Stimulated activated CD4-positive, alpha-beta T cell treated with anti-CD3 and anti-CD28 coated beads, Interleukin-12 subunit alpha, Interleukin-12 subunit beta, amount 100 ng/mL, for 24 hours (primary cell): ENCODE data around the gene SLC45A2.
"Not testable (repeated sequence)": the region's sequence is repeated elsewhere in the genome, so short reads cannot be mapped to it uniquely, and the experiment has no call there.

ENCODE experiments used
- DNase-seq, 2 experiments: peaks; one replicate each; pipeline ENCODE4 v3.0.0-alpha.2; 2020; ENCODE audit warnings: low read depth in 2 of 2

SLC45A2 gene

GRCh38 chr5:33984671-33985124, at the start of gene SLC45A2:
TSS of gene SLC45A2 (minus strand) at chr5:33984693. CDS start at chr5:33984583, 110 bp downstream.
- DNase-seq, result no peak

- no peak for DNase-seq
Measured at GRCh38 chr5:34031966-34032365, 47.5 kb upstream of the SLC45A2 start.

DNA sequence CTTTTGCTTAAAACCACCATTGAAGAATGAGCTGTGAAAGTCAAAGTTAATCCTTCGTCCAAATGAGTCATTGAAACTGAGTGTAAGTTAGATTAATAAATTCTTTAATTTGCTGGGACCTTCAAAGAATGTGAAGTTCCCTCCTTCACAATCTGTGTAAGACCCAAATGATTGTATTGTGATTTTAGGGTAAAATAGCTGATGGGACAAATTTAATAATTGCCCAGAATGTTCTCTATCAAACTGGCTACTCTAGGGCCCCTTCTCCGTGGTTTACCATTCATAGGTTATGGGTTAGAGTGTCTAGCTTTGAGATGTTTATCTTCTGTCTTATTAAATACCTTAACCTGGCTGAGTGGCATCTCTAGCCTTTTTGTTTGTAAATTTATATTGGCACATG, 46.6 kb upstream of the SLC45A2 start:
- no peak for DNase-seq

DNA sequence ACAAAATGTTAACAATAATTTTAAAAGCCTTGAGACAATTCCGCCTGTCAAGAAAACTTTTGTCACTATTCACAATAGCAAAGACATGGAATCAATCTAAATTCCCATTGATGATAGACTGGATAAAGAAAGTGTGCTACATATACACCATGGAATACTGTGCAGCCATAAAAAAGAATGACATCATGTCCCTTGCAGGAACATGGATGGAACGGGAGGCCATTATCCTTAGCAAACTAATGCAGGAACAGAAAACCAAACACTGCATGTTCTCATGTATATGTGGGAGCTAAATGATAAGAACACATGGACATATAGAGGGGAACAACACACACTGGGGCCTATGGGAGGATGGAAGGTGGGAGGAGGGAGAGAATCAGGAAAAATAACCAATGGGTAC, 46.1 kb upstream of the SLC45A2 start:
- DNase-seq, result not testable (repeated sequence)

DNA sequence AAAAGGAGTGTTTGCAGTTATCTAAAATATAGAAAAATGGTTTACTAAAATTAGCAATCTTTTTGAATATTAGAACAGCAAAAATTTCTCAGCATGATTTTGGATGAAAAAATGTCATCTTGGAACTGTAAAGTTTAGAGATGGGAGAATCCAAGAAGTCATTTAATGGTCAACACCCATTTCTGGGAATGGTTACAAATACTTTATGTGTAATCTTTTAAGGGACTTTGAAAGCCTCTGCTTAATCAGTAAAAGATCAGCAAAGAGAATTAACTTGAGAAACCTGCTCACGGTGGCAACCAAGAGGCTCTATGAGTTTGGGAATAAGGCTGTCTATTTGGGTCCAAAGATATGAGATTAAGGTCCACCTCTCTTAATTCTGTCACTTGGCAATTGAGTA, 45.6 kb upstream of the SLC45A2 start:
- no peak for DNase-seq

GRCh38 chr5:34028349-34028748, 43.9 kb upstream of the SLC45A2 start:
- DNase-seq, result no peak

DNA sequence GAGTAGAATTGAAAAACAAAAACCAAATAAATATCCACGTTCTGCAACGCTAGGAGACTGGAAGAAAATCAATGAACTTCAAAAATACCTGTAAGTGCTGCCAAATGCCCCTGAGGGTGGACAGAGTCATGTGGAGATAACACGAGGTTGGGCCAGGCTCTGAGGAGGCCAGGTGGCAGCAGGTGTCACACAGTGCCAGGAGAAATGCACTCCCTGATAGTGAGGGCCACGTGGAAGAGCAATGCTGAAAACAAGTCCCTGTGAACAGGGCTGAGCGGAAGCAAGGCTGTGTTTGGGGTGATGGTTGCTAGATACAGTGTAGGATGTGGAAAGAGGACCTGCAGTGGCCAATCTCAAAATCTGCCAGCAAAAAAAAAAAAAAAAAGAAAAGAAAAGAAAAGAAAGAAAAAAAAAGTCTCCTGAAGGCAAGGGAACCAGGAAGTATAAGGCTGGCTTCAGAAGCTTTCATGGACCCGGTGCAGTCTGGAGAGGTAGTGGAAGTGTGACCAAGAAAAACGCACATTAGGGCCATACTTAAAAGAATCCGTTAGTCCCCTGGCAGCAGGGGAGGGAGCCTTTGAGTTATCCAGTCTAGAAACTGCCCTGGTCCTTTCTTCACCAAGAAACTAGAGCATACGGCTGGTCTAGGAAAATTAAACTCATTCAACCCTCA, 41.7 kb upstream of the SLC45A2 start:
- DNase-seq, result no peak

- peak; percentile 8 to 17 for DNase-seq
Measured at GRCh38 chr5:34022121-34022705, 37.7 kb upstream of the SLC45A2 start.

DNA sequence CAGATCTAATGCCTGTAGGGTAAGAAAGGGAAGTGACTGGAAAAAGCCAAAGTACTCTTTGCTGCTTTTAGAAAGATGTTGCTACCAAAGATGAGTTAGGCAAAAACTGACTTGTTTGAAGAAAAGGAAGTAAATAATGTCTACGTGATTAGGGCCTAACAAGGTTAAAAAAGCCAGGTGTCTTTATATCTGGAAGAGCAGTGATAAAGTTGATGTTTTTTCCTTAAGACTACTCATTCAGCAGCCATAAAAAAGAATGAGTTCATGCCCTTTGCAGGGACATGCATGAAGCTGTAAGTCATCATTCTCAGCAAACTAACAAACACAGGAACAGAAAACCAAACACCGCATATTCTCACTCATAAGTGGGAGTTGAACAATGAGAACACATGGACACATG, 36.8 kb upstream of the SLC45A2 start:
- DNase-seq, result no peak

DNA sequence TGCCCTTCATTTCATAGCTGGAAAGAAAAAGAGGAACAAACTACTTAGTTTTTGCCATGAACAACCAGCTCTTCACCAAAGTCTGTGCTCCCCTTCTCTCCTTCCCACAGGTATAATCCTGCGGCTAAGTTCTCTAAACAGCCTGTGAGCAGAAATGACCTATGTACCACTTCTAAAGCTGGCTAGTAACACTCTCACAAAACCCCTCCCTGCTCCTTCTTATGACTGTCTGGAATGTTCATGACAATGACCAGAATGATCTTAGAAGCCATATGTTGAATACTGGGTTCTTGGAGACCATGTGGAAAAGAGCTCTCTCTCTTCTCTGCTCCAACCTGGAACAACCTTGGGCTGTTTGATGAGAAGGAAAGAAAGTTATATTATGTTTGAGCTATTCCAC, 36.2 kb upstream of the SLC45A2 start:
- DNase-seq, result no peak

GRCh38 chr5:34017254-34017653, 32.8 kb upstream of the SLC45A2 start:
- no peak for DNase-seq

GRCh38 chr5:34016750-34017149, 32.3 kb upstream of the SLC45A2 start:
- no peak for DNase-seq

GRCh38 chr5:34016222-34016621, 31.7 kb upstream of the SLC45A2 start:
- DNase-seq, result no peak

DNA sequence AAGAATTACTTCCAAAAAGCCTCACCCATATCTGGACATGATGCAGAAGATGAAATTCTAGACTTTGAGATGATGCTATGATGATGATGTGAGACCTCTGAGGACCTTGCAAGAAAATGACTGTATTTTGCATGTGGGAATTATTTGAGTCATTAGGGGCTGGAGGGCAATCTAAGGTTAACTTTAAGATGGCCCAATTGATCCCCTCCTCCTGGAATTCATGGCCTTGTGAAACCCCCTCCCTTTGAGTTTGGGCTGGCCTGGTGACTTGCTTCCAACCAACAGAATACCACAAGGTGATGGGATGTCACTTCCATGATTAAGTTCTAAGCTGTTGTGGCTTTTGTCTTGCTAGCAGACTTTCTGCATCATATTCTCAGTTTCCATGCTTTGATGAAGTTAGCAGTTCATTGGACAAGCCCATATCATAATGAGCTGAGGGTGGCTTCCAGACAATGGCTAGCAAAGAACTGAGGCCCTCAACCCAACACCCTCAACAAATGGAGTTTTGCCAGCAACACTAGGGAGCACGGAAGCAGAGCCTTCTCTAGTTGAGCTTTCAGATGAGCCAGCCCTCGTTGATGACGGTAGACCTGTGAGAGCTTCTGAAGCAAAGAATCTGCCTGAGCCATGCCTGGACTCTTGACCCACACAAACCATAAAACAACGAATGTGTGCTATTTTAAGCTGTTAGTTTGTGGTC, 30.8 kb upstream of the SLC45A2 start:
- DNase-seq, result no peak

- no peak for DNase-seq
Measured at GRCh38 chr5:34014626-34015025, 30.1 kb upstream of the SLC45A2 start.

- no peak for DNase-seq
Measured at GRCh38 chr5:34013547-34013946, 29.1 kb upstream of the SLC45A2 start.

- DNase-seq, result no peak
Measured at GRCh38 chr5:34012791-34013190, 28.3 kb upstream of the SLC45A2 start.

DNA sequence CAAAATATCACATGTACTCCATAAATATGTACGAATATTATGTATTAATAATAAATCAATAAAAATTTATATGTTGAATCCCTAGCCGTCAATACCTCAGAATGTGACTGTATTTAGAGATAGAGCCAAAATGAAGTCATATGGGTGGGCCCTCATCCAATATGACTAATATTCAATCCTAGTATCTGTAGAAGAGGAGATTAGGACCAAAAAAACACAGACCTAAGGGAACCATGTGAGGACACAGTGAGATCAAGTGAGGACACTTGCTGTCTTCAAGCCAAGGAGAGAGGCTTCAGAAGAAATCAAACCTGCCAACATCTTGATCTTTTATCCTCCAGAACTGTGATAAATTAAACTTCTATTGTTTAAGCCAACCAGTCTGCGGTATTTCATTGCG, 27.0 kb upstream of the SLC45A2 start:
- DNase-seq, result no peak

GRCh38 chr5:34010146-34010545, 25.7 kb upstream of the SLC45A2 start:
- DNase-seq, result not testable (repeated sequence)

GRCh38 chr5:34009610-34010009, 25.1 kb upstream of the SLC45A2 start:
- DNase-seq, result no peak

DNA sequence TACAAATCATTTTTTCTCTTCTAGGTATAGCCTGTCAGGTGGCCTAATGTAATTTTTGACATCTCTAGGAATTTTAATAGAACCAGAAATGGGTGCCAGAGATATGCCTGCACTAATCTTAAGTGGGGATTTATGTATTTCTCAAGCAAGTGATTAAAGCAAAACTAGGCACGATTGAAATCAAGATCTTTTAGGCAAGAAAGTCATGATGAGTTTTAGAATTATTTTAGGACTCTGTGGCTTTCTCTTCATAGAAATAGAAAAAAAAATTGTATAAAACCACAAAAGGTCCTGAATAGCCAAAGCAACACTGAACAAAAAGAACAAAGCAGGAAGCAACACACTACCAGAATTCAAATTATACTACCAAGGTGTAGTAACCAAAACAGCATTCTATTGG, 24.3 kb upstream of the SLC45A2 start:
- no peak for DNase-seq

DNA sequence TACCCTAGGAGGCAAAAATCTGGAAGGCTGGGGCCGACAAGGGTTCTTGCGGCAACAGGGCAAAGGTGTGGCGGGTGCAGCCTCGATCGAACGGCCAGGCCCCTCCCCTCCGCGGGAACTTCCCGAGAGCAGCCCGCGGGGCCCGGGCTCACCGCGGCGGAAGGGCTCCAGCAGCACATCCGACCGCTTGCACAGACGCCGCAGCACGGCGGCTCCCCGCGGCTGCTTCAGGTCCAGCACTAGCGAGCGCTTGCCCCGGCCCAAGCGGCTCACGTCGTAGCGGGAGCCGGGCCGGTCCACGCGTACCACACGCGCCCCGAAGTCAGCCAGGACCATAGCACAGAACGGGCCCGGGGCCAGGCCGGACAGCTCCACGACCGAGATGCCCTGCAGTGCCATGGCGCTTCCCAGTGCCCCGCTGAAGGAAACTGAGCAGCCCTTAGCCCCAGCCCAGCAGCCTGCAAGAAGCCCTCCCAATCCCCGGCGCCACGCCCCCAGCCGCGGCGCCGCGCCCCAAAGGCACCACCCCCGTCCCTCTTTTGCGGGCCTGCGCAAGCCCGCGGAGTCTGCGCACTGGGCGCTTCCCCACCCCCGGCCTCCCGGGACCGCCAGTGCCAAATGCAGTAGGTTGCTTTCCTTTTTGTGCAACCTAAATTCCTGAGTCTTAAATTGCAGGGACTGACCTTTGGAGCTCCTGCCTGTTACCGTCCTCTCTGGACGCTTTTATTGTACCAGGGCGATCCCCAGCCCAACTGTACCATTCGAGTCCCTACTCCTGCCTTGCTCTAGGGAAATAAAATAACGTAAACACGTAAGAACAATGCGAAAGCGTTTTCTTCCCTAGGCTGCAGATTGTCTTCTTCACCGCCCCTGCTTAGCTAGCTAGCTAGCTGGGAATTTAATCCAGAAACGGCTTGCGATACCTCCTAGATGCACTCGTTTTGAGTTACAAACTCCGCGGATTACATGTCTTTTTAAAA, 23.4 kb upstream of the SLC45A2 start, which contains the start of gene AMACR:
AMACR (minus strand) TSS at position 430 of the 980 bp plus-strand sequence; CDS start at position 399, 31 bp downstream.
- peak; percentile 84 to 87 for DNase-seq
